GM12874 (cell line): ENCODE data around the gene PTPN3.

Experiments
- TF ChIP-seq, protein P1 (sequence below): IDR thresholded peaks from 2 replicates; pipeline ENCODE4 v1.5.1; 2011; ENCODE audit warnings: low read depth, mild to moderate bottlenecking, control low read depth, low read length, moderate library complexity; ENCODE audit not compliant: insufficient read depth

PTPN3 gene

DNA sequence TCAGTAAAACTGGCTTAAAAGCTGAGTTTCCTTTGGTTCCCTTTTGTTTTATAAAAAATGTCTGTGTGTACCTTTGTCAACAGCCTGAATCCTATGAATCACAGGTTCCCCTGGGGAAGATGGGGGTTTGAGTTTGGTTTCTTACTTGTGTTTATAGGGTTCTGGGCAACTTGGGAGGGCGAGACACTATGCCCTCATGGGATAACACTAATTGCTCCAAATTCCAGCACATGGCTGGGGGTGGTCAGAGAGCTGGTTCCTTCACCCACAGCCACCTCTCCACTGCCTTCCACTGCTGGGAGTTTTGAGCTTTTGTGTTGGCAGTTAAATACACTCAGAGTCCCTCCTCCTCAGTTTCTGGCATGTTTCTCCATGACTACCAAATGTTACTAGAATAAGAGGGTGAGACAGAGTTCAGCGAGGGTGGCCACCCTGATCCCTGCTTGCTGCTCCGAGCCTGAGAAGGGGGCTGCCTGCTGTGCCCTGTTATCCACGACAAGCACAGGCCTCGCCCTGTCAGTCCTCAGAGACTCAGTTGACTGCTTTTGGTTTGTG lies 94.3 kb downstream of the PTPN3 start:
- TF ChIP-seq, protein P1, sequence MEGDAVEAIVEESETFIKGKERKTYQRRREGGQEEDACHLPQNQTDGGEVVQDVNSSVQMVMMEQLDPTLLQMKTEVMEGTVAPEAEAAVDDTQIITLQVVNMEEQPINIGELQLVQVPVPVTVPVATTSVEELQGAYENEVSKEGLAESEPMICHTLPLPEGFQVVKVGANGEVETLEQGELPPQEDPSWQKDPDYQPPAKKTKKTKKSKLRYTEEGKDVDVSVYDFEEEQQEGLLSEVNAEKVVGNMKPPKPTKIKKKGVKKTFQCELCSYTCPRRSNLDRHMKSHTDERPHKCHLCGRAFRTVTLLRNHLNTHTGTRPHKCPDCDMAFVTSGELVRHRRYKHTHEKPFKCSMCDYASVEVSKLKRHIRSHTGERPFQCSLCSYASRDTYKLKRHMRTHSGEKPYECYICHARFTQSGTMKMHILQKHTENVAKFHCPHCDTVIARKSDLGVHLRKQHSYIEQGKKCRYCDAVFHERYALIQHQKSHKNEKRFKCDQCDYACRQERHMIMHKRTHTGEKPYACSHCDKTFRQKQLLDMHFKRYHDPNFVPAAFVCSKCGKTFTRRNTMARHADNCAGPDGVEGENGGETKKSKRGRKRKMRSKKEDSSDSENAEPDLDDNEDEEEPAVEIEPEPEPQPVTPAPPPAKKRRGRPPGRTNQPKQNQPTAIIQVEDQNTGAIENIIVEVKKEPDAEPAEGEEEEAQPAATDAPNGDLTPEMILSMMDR = no peak

DNA sequence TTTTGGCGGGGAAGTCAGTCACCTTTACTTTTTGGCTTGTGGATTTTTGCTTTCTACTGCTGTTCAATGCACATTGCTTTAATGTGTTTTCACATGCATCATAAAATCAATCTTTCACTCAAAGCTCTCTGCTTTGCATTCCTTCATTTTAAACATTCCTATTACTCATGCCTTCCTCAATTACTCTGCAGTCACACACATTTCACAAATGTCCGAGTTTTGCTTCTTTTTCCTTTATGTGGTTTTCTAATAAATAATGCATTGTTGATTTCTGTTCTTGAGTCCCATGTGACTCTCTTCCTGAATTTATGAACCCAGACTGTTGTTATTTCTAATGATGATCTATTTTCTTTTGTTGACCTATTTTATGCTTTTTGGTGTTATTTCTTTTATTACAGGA lies 95.0 kb downstream of the PTPN3 start:
- TF ChIP-seq, protein P1 = no peak

DNA sequence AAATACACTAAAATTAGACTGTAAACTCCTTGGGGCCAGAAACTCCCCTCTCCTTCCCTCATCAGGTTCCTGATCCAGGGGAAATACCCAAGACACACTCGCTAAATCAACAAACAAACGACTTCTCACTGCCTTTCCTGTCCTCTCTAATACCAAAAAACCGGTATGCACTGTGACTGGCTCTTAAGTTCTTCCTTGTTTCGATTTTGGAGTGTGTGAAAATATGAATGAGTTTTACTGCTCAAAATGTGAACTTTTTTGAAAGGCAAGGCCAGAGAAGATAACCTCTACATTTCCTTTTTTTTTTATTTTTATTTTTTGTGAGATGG lies 96.2 kb downstream of the PTPN3 start:
- TF ChIP-seq, protein P1 = no peak

DNA sequence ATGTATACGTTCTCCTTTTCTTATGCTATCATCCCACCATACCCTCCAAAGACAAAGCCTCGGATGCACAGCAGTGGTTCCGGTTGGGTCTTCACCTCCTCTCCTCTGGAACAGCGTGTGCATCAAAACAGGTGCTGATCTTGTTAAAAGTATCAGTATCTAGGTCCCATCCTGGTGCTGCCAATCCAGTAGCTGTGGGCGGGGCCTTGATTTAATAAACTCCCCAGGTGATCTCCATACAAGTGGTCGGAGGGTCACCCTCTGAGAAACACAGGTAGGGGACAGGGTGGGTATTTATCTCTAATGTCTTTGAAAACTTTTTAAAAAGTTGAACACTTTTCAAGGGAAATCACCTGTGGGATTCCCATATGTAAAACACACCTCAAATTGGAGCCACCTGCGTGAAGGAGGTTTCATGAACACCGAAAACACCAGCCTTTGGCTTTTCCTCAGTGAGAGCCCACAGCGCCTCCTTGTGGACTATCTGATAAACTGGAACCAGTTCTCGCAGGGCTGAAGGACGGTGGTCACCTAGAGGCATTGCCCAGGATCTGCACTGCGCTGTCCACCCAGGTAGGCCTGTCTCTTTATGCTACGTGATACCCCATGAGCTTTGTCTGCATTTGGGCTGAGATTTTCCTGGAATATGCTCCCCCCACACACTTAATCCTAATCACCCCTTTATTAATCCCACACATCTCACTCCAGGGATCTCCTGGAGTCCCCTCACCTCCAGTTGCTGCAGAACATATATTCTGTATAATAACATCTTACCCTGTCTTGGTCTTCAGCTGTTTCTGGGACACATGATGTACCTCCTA lies 96.7 kb downstream of the PTPN3 start:
- TF ChIP-seq, protein P1 = peak; percentile 84

DNA sequence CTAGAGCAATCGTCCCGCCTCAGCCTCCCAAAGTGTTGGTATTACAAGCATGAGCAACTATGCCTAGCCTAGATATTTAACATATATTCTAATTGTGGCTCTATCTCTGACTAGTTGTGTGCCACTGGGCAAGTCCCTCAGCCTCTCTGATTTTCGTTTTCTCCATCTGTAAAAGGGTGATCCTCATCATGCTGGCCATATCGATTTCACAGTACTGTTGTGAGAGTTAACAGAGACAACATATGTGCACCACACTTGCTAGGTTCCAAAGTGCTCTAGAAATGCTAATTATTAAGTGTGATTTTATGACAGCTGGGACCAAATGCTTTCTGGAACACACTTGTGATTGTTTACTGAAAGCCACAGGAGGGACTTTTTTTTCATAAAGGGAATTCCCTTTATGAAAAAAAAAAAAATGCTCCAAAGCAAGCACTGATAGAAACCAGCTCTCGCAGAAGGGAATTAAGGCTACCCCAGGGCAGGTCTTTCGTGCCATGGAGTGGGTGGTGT lies 98.8 kb downstream of the PTPN3 start:
- TF ChIP-seq, protein P1 = no peak

DNA sequence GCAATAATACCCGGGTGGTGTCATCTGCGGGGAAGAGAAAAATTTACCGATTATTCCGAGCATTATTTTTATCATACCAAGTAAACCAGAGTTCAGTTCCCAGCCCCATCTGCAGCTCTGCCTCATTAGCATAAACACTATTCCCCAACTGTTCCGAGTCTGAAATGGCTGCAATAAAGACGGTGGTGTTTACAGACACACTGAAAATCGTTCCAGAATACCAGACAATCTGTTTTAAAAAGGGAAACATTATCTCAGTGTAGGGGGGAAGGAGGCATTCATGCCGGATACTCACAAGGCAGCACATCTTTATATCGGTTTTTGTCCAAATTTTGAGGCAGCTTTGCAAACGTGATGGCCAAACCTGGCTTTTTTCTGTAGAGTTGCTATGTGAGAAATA lies 106.9 kb downstream of the PTPN3 start:
- TF ChIP-seq, protein P1 = no peak

DNA sequence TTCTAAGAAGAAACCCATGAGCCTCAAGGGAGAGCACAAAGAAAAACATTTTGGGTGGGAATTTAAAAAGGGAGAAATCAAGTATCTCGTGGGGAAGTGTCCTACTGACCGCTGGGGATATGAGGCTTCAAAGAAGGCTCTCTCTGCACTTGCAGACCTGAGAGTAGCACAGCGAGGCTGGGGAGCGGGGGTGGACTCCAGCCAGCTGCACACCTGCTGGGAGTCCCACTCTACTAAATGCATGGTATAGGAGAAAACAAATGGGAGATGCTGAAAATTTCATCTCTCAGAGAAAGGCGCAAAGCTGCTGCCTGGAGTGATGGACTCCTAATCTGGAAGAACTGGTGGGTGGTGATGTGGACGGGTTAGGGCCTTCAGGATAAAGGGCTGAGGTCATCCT lies 110.3 kb downstream of the PTPN3 start:
- TF ChIP-seq, protein P1 = no peak
